DLD1 (cell line): ENCODE results near the gene CEP128.
"Not testable (repeated sequence)": the region's sequence is repeated elsewhere in the genome, so short reads cannot be mapped to it uniquely, and the experiment has no call there.

ENCODE experiments used
- in situ Hi-C: cut with HindIII; loops from 2 replicates; pipeline ENCODE4 v1.10.0; 2017; ENCODE audit warnings: low sequenced_read_pairs

CEP128 gene

GRCh38 chr14:80954687-80955299 lies 13.3 kb upstream of the CEP128 start:
- in situ Hi-C loops, result no loop called here

GRCh38 chr14:80953211-80953610 lies 11.7 kb upstream of the CEP128 start:
- in situ Hi-C loops, result not testable (repeated sequence)

GRCh38 chr14:80951491-80951890 lies 10.0 kb upstream of the CEP128 start:
- in situ Hi-C loops, result no loop called here

- in situ Hi-C loops, result no loop called here
These were observed 6.8 kb upstream of the CEP128 start for GRCh38 chr14:80948291-80948690.

DNA sequence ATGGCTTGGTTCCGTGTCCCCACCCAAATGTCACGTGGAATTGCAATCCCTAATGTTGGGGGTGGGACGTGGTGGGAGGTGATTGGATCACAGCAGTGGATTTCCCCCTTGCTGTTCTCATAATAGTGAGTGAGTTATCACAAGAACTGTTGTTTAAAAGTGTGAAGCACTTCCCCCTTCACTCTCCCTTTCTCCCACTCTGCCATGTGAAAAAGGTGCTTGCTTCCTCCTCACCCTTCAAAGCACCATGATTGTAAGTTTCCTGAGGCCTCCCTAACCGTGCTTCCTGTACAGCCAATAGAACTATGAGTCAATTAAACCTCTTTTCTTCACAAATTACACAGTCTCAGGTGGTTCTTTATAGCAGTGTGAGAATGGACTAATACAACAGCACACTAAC lies 5.3 kb upstream of the CEP128 start:
- in situ Hi-C loops, result no loop called here

GRCh38 chr14:80946187-80946586 lies 4.6 kb upstream of the CEP128 start:
- in situ Hi-C loops, result no loop called here

DNA sequence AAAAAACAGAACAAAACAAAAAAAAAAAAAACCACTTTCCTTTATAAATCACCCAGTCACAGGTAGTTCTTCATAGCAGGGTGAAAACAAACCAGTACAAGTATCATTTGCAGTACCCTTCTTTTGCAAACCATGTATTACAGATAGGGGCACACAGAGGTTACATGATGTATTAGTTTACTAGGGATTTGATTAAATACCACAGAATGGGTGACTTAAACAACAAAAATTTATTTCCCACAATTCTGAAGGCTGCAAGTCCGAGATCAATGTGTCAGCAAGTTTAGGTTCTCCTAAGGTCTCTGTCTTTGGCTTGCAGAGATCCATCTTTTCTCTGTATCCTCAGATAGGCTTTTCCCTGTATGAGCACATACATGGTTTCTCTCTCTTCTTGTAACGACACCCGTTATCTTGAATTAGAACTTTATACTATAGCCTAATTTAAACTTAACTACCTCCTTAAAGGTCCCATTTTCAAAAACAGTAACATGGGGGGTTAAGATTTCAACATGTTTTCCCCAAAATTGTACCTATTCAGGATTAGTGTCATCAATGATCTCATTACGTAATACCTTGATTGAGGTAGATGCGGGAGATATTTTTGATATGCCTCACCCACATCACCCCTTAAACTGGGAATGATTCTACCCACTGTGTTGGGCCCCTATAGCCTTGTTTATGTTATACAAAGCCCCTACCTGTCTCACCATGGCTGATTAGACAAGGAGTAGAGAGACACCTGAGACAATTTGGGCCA lies 3.5 kb upstream of the CEP128 start:
- in situ Hi-C loops, result no loop called here

- in situ Hi-C loops, result no loop called here
These were observed 658 bp upstream of the CEP128 start for GRCh38 chr14:80942191-80942600.

DNA sequence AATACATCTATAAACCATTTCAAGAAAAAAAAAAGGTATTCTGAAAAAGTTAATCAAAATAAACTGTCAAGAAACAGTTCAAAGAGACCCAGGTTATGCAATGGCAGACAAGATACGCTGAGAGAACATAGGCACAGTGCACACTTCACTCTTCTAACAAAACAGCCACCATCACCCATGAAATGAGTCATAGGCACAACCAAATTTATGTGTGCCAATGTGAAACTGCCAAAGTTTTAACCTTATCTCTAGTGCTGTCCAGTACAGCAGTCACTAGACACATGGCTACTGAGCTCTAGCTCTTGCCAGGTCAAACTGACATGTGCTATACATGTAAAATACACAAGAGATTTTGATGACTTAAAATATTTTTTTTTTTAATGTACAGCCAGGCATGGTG lies 1.4 kb downstream of the CEP128 start:
- in situ Hi-C loops, result no loop called here

- in situ Hi-C loops, result no loop called here
These were observed 7.9 kb downstream of the CEP128 start for GRCh38 chr14:80933686-80934085.

- in situ Hi-C loops, result no loop called here
These were observed 8.3 kb downstream of the CEP128 start for GRCh38 chr14:80933282-80933681.

GRCh38 chr14:80930836-80931389 lies 10.6 kb downstream of the CEP128 start:
- in situ Hi-C loops, result no loop called here

DNA sequence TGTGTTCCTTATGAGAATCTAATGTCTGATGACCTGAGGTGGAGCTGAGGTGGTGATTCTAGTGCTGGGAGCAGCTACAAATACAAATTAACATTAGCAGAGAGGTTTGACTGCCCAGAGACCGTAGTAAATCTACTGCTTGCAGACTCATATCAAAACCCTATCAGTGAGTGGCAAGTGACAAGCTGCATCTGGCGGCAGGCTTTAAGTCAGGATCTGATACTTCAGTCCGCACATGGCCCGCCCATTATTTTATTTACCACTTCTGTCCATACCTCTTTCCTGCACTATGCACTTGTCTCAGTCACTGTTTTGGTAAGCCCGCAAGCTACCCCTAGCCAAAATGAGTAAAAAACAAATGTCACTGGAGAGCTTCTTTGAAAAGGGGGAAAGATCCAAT lies 11.4 kb downstream of the CEP128 start:
- in situ Hi-C loops, result no loop called here

DNA sequence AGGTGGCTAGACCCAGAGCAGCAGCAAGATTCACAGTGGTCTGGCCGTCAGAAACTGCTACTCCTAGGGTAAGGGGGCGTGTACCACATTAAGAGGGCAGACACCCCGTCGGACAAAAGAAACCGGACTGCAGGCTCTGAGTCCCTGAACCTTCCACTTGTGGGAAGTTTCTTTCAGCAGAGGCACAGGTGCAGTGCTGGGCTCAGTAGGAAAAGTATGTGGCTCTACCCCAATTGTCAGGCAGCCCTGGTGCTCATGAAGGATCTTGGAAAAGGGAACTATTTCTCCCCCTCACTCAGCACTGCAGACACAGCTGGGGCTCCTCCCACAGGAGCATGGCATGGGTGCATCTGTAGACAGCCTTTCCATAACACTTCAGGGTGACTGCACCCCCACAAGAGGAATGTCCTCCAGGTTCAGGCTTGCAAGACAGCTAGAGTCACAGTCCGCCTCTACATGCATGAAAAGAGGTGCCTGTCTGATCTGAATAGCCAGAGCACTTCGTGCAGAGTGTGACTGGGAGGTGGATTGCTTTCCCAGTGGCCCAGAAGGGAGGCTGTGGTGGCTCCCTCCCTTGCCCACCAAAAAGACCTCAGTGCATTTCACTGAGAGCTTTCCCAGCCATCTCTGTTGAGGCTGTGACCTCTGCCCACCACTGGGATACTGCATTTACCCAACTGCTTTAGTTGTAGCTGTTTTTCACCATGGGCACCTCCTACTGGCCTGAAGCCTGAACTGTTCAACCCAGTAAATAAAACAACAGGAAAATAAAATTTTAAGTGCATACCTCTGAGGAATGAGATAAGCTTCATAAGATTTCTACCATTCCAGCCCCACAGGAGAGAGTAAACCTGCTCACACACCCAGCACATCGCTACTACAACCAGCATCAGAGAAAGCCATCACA lies 14.2 kb downstream of the CEP128 start:
- in situ Hi-C loops, result no loop called here

GRCh38 chr14:80926397-80927082 lies 15.0 kb downstream of the CEP128 start:
- in situ Hi-C loops, result no loop called here

DNA sequence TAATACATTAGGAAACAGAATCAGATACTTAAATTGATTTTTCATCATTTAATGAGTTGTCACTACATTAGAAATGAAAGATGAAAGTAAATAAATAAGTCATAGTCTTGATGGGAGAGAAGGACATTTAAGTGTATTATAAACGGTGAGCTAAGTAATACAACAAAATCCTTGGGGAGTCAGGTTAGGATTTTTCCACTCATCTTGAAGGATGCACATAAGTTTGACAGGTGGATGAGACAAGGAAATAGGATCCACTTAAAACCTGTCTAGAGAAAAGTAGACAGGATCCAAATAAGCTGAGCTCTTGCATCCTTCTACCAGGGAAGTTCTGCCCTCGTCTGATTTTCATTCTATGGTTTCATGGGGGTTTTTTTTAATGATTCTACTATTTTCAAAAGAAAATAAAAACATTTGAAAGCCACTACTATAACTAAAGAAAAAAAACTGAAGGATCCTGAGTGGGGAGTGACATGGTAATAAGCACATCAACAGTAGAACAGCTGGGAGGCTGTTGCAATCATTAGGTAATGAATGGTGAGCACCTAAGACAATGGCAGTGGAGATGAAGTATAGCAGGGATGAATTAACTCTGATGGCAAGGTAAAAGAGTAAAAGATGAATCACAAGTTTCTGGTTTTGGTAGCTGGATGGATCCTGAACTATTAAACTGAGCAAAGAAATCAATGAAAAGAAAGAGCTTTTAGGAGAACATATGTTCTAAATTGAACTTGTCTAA lies 17.0 kb downstream of the CEP128 start:
- in situ Hi-C loops, result no loop called here

DNA sequence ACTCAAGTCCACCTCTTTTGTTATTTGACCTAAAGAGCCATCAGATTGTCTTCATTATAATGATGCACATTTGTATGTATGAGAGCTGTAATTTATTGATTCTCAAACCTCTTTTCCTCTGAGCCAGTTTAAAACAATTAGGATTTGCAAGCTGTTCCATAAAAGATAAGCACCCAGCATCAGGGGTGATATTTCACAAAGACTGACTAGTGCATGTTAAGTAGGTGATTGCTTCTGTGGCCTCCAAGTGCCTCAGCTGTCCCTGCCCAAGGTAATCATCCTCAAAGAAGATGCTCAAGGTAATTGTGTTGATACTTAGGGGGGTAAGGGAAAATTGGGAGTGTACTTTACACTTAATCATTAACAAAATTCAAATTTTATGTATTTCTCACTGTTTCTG lies 18.2 kb downstream of the CEP128 start:
- in situ Hi-C loops, result no loop called here

DNA sequence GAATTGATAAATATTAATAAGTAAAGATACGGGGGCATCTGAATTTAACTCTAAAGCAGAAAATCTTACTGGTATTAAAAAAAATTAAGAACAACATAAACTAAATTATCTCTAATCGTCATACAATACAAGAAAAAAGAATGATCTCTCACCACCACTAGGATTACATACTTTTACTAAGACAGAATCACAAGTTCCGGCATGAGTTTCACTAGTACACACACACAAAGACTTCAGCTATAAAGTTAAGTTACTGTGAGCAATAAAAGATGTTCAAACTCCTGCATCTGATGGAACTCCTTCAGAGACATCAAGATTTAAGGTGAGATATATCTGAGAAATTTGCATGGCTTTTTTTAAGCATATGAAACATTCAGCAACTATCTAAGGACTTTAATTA lies 21.9 kb downstream of the CEP128 start:
- in situ Hi-C loops, result no loop called here

- in situ Hi-C loops, result not testable (repeated sequence)
These were observed 29.5 kb downstream of the CEP128 start for GRCh38 chr14:80912013-80912412.

DNA sequence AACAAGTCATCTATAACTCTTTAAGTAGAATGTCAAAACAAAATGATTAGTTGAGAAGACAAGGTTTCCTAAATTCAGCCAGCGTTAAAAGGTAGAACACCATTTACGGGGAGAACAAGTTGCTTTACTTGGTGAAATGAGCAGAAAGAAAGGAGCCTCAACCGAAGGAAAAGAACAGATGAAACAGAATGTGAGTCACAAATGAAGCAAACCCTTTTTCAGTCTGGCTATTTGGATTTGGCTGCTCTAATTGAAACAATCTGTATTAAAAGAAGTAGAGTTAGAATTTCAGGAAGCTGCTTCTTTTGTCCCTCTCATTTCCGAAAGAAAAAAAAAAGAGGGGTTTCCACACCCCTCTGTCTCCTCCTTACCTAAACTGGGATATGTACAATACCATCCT lies 34.6 kb downstream of the CEP128 start:
- in situ Hi-C loops, result no loop called here
